Endothelial cell of umbilical vein (primary cell): ENCODE results near the gene PLA2G12B. TPM values are rescaled to one million over a fixed set of nuclear protein-coding genes. Genes with fewer than 3 reads are reported as not detected.

Source experiments
- BruUV-seq: library from RNA; stranded (reverse); fragments of 400-500 nt; replicated peaks from 2 replicates; lab custom pipeline; 2021; lab: Mats Ljungman, UMichigan
- CTCF ChIA-PET: fragments of 300-600, 350-600 bp; sonication (Branson Sonifier 250); formaldehyde crosslinking; loops from one replicate; lab custom pipeline; 2021; ENCODE audit warnings: antibody characterized with exemption, inconsistent platforms; lab: Charles Lee
- POLR2A ChIA-PET: fragments of 300-600, 350-600 bp; sonication (Branson Sonifier 250); formaldehyde crosslinking; loops from one replicate; lab custom pipeline; 2021; ENCODE audit warnings: antibody characterized with exemption, inconsistent platforms; lab: Charles Lee
- DNase-seq: peaks from one replicate; pipeline ENCODE4 v3.0.0-alpha.2; 2011; ENCODE audit warnings: low read depth, low spot score
- FAIRE-seq: peaks from 2 replicates; lab custom pipeline; 2011; peaks lifted over from hg19 to GRCh38; lab: Jason Lieb, UNC
- H2AFZ ChIP-seq: 2 replicates; pipeline ENCODE4 v1.6.0; 2012; ENCODE audit warnings: low read depth, low read length, control low read depth, inconsistent platforms
- H3K27ac ChIP-seq: 2 replicates; pipeline ENCODE4 v1.5.1; 2011; ENCODE audit warnings: low read depth, mild to moderate bottlenecking, control low read depth, low read length, moderate library complexity; ENCODE audit not compliant: insufficient read depth
- H3K27me3 ChIP-seq, 2 experiments: 2 replicates each; pipeline versions ENCODE4 v1.6.0 to v1.6.1; 2011; ENCODE audit warnings: low read length in 2 of 2, mixed read lengths in 1 of 2; ENCODE audit not compliant: control insufficient read depth in 2 of 2, insufficient read depth in 2 of 2
- H3K36me3 ChIP-seq, 2 experiments: 2 replicates in 1 of 2; 3 replicates in 1 of 2; pipeline ENCODE4 v1.5.1; 2011; ENCODE audit warnings: low read length in 2 of 2, mild to moderate bottlenecking in 1 of 2, moderate library complexity in 1 of 2; ENCODE audit not compliant: control insufficient read depth in 2 of 2, insufficient read depth in 2 of 2; ENCODE audit errors: extremely low read depth in 1 of 2
- H3K4me1 ChIP-seq: 3 replicates; pipeline ENCODE4 v1.5.1; 2011; ENCODE audit warnings: mild to moderate bottlenecking, low read length; ENCODE audit not compliant: control insufficient read depth, insufficient read depth; ENCODE audit errors: extremely low read depth
- H3K4me2 ChIP-seq: 2 replicates; pipeline ENCODE4 v1.6.1; 2011; ENCODE audit warnings: low read length, control low read depth, mixed read lengths; ENCODE audit not compliant: insufficient read depth
- H3K4me3 ChIP-seq, 3 experiments: fragments of 200-600 bp in 1 of 3; sonication (generic), shearing (Covaris generic) in 1 of 3; replicated peaks in 1 of 3; 2 replicates each; pipeline ENCODE4 v1.5.1; 2011 to 2016; ENCODE audit warnings: control low read depth in 3 of 3, low read length in 3 of 3, mild to moderate bottlenecking in 2 of 3, inconsistent platforms in 1 of 3, low read depth in 1 of 3, moderate library complexity in 1 of 3; ENCODE audit not compliant: insufficient read depth in 1 of 3
- H3K79me2 ChIP-seq: 2 replicates; pipeline ENCODE4 v1.6.0; 2012; ENCODE audit warnings: low read length, inconsistent platforms; ENCODE audit not compliant: control insufficient read depth, insufficient read depth
- H3K9ac ChIP-seq: replicated peaks from 2 replicates; pipeline ENCODE3; 2011; ENCODE audit warnings: low read length, control low read depth; ENCODE audit not compliant: insufficient read depth; ENCODE audit errors: extremely low read depth
- H3K9me1 ChIP-seq: replicated peaks from 3 replicates; pipeline ENCODE4 v1.6.0; 2011; ENCODE audit warnings: mild to moderate bottlenecking, low read length; ENCODE audit not compliant: control insufficient read depth, insufficient read depth; ENCODE audit errors: extremely low read depth
- H3K9me3 ChIP-seq: replicated peaks from 2 replicates; pipeline ENCODE4 v1.5.1; 2012; ENCODE audit warnings: low read length, inconsistent platforms; ENCODE audit not compliant: control insufficient read depth, insufficient read depth
- H4K20me1 ChIP-seq: replicated peaks from 2 replicates; pipeline ENCODE3; 2011; ENCODE audit warnings: mild to moderate bottlenecking, low read length; ENCODE audit not compliant: control insufficient read depth, insufficient read depth; ENCODE audit errors: extremely low read depth
- EZH2 ChIP-seq: IDR thresholded peaks from 2 replicates; pipeline ENCODE4 v1.6.1; 2012; ENCODE audit warnings: borderline replicate concordance, low read depth, mild to moderate bottlenecking, moderate library complexity, low read length, inconsistent platforms; ENCODE audit not compliant: severe bottlenecking
- FOS ChIP-seq: IDR thresholded peaks from 2 replicates; pipeline ENCODE4 v1.6.1; 2011; ENCODE audit warnings: mild to moderate bottlenecking, low read length, moderate library complexity, borderline replicate concordance; ENCODE audit not compliant: insufficient read depth
- GATA2 ChIP-seq: IDR thresholded peaks from 2 replicates; pipeline ENCODE4 v1.7.0; 2011; ENCODE audit warnings: low read depth, mild to moderate bottlenecking, moderate library complexity, mixed read lengths, low read length; ENCODE audit not compliant: insufficient read length, insufficient read depth
- JUN ChIP-seq: IDR thresholded peaks from 2 replicates; pipeline ENCODE4 v1.6.1; 2011; ENCODE audit warnings: borderline replicate concordance, low read depth; ENCODE audit not compliant: insufficient read length, insufficient read depth
- MAX ChIP-seq: IDR thresholded peaks from 2 replicates; pipeline ENCODE4 v1.6.1; 2011; ENCODE audit not compliant: insufficient read depth, insufficient read length
- MYC ChIP-seq: IDR thresholded peaks from one replicate; pipeline ENCODE4 v1.6.1; 2011; ENCODE audit warnings: mild to moderate bottlenecking, low read depth, low read length
- POLR2A ChIP-seq: IDR thresholded peaks from 2 replicates; pipeline ENCODE4 v1.6.1; 2012; ENCODE audit warnings: low read depth, mild to moderate bottlenecking, control low read depth, low read length
- POLR2AphosphoS5 ChIP-seq: IDR thresholded peaks from 2 replicates; pipeline ENCODE4 v1.6.1; 2012; ENCODE audit warnings: low read depth, mild to moderate bottlenecking, control low read depth, low read length, moderate library complexity; ENCODE audit not compliant: insufficient read depth
- dilution Hi-C: fragments of 300-500 bp; cut with MboI; formaldehyde crosslinking; loops from one replicate; pipeline ENCODE4 v1.15.0; 2019; ENCODE audit warnings: low sequenced_read_pairs; ENCODE audit not compliant: extremely low pct_ligation_motif_present
- intact Hi-C: fragments of 100-400 bp; cut with micrococcal nuclease; formaldehyde crosslinking; loops from one replicate; pipeline ENCODE4 v1.10.0; 2022
- polyA plus RNA-seq, 4 experiments: library from polyadenylated mRNA; depleted of rRNA in 3 of 4; stranded (reverse) in 3 of 4; unstranded in 1 of 4; fragments of >200 nt; gene quantifications; 2 replicates each; pipeline versions ENCODE4 v1.2.1 to v1.2.3, GENCODE V29; 2011 to 2012; ENCODE audit warnings: missing spikeins in 1 of 4
- total RNA-seq: library from RNA; stranded (reverse); gene quantifications from 2 replicates; pipeline ENCODE4 v1.2.3, GENCODE V29; 2021
- TF ChIP-seq, protein P1 (sequence below), 2 donors: IDR thresholded peaks; 1 replicate in 1 of 2; 2 replicates in 1 of 2; pipeline ENCODE4 v1.5.1; 2011; ENCODE audit warnings: low read length in 2 of 2, mild to moderate bottlenecking in 2 of 2, moderate library complexity in 2 of 2, control low read depth in 1 of 2, inconsistent platforms in 1 of 2, low read depth in 1 of 2; ENCODE audit not compliant: insufficient read depth in 1 of 2; ENCODE audit errors: extremely low read depth in 1 of 2

The PLA2G12B gene
- total and polyA plus RNA-seq, 2 donors (not counting 3 experiments of a cell fraction or from before 2014, with no cell fraction given) = not detected

DNA sequence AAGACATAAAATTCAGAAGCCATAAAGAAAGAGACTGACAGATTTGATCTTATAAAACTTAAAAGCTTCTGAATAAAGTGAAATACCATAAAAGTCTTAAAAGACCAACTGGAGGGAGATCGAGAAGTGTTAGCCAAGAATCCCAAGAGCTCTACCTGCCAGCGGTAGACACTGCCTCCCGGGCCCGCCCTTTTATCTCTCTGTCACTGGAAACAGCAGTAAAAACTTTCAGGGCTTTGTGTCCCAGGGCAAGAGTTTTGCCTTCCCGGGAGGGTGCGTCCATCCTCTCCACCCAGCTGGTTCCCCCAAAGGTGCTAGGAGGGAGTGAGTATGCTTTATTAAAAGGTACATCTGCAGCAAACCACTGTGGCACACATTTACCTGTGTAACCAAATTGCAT, 5.8 kb downstream of the PLA2G12B start:
- intact Hi-C loops (no loop called here), dilution Hi-C loops (no loop called here)
- BruUV-seq = no TSS peak
- Histone ChIP-seq H3K4me3 (no peak overlapping the region), H3K27ac (no peak overlapping the region), H3K79me2 (no peaks in the 10 kb centered on the region), H3K9me3 (no peaks in the 10 kb centered on the region), H3K9ac (no peak overlapping the region), H3K9me1 (no peaks in the 10 kb centered on the region), H4K20me1 (no peaks in the 10 kb centered on the region), H3K4me2 (no peak overlapping the region), H3K27me3 (no peaks in the 10 kb centered on the region), H3K4me1 (no peaks in the 10 kb centered on the region), H2AFZ (no peak overlapping the region), H3K36me3 (no peaks in the 10 kb centered on the region)
- FAIRE-seq = no peak
- no peak for DNase-seq
- TF ChIP-seq POLR2AphosphoS5 (no peak), JUN (no peak), MYC (no peak), MAX (no peak), POLR2A (no peak), FOS (no peak), EZH2 (no peak), GATA2 (no peak)
- TF ChIP-seq, protein P1, sequence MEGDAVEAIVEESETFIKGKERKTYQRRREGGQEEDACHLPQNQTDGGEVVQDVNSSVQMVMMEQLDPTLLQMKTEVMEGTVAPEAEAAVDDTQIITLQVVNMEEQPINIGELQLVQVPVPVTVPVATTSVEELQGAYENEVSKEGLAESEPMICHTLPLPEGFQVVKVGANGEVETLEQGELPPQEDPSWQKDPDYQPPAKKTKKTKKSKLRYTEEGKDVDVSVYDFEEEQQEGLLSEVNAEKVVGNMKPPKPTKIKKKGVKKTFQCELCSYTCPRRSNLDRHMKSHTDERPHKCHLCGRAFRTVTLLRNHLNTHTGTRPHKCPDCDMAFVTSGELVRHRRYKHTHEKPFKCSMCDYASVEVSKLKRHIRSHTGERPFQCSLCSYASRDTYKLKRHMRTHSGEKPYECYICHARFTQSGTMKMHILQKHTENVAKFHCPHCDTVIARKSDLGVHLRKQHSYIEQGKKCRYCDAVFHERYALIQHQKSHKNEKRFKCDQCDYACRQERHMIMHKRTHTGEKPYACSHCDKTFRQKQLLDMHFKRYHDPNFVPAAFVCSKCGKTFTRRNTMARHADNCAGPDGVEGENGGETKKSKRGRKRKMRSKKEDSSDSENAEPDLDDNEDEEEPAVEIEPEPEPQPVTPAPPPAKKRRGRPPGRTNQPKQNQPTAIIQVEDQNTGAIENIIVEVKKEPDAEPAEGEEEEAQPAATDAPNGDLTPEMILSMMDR (IDR thresholded peaks at IDR 0.05; ENCODE audit: extremely low read depth in 1 of 2, insufficient read depth in 1 of 2, low read depth in 1 of 2, low read length in 2 of 2) = no peak
- CTCF ChIA-PET = interaction anchor here (1.5 kb wide), 1 partner anchor 10 kb away, joined by 5 read pairs; no protein-coding TSS in a partner anchor
- POLR2A ChIA-PET = no interaction called here
